ENCODE results near the gene CROT.

CROT gene

DNA sequence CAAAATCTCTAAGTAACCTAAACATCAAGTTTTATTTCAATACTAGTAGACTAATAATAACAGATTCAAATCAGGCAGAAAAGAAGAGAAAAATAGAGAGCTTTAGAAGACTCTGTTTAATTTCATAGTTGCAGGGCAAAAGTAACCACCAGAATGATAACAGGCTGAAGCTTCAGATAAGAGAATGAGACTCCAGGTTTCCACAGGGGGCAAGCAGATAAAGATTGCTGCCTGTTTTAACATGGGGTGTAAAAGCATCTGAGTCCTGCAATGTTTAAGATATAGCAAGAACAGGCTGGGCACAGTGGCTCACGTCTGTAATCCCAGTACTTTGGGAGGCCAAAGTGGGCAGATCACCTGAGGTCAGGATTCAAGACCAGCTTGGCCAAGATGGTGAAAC is 11.0 kb downstream of the CROT start:
- Histone ChIP-seq H3K36me3 (ENCODE audit: insufficient read depth, low read length) (peaks cover 22% of the 10 kb centered on the region), H3F3A (ENCODE audit: low read depth) (no peaks in the 10 kb centered on the region), H3K4me1 (ENCODE audit: insufficient read depth, low read length, poor library complexity, severe bottlenecking) (no peaks in the 10 kb centered on the region), H3K4me3 (ENCODE audit: low read length, poor library complexity, severe bottlenecking) (no peak overlapping the region), H3K27me3 (ENCODE audit: insufficient read depth, low read length, poor library complexity, severe bottlenecking) (no peaks in the 10 kb centered on the region), H3K9me2 (replicated peaks; ENCODE audit: low read depth, low read length) (no peaks in the 10 kb centered on the region), H3K9ac (ENCODE audit: low read depth, low read length, poor library complexity, severe bottlenecking) (no peak overlapping the region), H4K20me1 (ENCODE audit: insufficient read depth, low read length, poor library complexity, severe bottlenecking) (no peaks in the 10 kb centered on the region), H3K4me2 (ENCODE audit: low read depth, low read length, poor library complexity, severe bottlenecking) (no peak overlapping the region), H2AFZ (ENCODE audit: low read length) (no peak overlapping the region), H3K79me2 (ENCODE audit: insufficient read depth, low read length) (no peaks in the 10 kb centered on the region), H3K9me3 (ENCODE audit: insufficient read depth, low read depth, low read length) (peaks cover 21% of the 10 kb centered on the region)
- TF ChIP-seq, protein P1, sequence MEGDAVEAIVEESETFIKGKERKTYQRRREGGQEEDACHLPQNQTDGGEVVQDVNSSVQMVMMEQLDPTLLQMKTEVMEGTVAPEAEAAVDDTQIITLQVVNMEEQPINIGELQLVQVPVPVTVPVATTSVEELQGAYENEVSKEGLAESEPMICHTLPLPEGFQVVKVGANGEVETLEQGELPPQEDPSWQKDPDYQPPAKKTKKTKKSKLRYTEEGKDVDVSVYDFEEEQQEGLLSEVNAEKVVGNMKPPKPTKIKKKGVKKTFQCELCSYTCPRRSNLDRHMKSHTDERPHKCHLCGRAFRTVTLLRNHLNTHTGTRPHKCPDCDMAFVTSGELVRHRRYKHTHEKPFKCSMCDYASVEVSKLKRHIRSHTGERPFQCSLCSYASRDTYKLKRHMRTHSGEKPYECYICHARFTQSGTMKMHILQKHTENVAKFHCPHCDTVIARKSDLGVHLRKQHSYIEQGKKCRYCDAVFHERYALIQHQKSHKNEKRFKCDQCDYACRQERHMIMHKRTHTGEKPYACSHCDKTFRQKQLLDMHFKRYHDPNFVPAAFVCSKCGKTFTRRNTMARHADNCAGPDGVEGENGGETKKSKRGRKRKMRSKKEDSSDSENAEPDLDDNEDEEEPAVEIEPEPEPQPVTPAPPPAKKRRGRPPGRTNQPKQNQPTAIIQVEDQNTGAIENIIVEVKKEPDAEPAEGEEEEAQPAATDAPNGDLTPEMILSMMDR (conservative IDR thresholded peaks at IDR 0.05; ENCODE audit: low read length) = no peak
- TF ChIP-seq EZH2phosphoT487 (IDR thresholded peaks at IDR 0.05; ENCODE audit: borderline replicate concordance) = no peak

DNA sequence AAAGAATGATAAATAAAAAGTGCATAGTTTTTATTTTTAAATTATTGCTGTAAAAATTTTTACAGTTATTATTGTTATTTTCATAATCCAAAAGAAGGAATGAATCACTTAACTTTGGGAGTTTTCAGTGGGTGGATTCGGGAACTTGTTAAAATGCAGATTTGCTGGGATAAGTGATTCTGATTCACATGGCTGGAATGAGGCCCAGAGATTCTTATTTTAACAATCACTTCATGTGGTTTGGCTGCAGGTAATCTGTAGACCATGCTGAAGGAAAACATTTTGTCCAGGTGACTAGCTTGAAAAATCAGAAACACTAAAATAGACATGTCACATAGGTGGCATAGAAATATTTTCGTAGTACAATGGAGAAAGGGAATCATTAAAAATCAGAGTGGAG is 13.9 kb downstream of the CROT start:
- H2AFZ ChIP-seq (ENCODE audit: low read length) = no peak overlapping the region
- no peak overlapping the region for H3K4me2 ChIP-seq (ENCODE audit: low read depth, low read length, poor library complexity, severe bottlenecking)
- no peaks in the 10 kb centered on the region for H3K79me2 ChIP-seq (ENCODE audit: insufficient read depth, low read length)
- H3K9ac ChIP-seq (ENCODE audit: low read depth, low read length, poor library complexity, severe bottlenecking) = no peak overlapping the region
- H3K4me1 ChIP-seq (ENCODE audit: insufficient read depth, low read length, poor library complexity, severe bottlenecking) = no peaks in the 10 kb centered on the region
- peaks cover 15% of the 10 kb centered on the region for H3K36me3 ChIP-seq (ENCODE audit: insufficient read depth, low read length)
- H3K9me3 ChIP-seq (ENCODE audit: insufficient read depth, low read depth, low read length) = peaks cover 11% of the 10 kb centered on the region; the same call in 1 of the 2 replicates
- H3K9me2 ChIP-seq (replicated peaks; ENCODE audit: low read depth, low read length) = no peaks in the 10 kb centered on the region
- H4K20me1 ChIP-seq (ENCODE audit: insufficient read depth, low read length, poor library complexity, severe bottlenecking) = no peaks in the 10 kb centered on the region
- H3K4me3 ChIP-seq (ENCODE audit: low read length, poor library complexity, severe bottlenecking) = no peak overlapping the region
- no peaks in the 10 kb centered on the region for H3F3A ChIP-seq (ENCODE audit: low read depth)
- no peak for TF ChIP-seq EZH2phosphoT487 (IDR thresholded peaks at IDR 0.05; ENCODE audit: borderline replicate concordance)
- TF ChIP-seq, protein P1 (conservative IDR thresholded peaks at IDR 0.05; ENCODE audit: low read length) = no peak
- H3K27me3 ChIP-seq (ENCODE audit: insufficient read depth, low read length, poor library complexity, severe bottlenecking) = no peaks in the 10 kb centered on the region

DNA sequence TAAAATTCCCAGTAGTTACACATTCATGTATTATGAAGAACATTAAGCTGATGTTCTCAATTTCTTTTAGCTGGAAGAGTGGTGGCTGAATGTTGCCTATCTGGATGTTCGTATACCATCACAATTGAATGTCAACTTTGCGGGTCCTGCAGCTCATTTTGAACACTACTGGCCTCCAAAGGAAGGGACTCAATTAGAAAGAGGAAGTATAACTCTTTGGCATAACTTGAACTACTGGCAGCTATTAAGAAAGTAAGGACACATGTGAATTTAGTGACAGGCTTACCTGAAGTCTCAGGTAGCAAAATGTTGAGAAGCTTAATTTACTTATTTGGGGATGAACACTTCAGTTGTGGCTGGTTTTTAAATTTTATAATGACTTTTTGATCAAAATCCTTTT is 15.9 kb downstream of the CROT start:
- Histone ChIP-seq H2AFZ (ENCODE audit: low read length) (no peak overlapping the region), H3K4me3 (ENCODE audit: low read length, poor library complexity, severe bottlenecking) (no peak overlapping the region), H3K4me1 (ENCODE audit: insufficient read depth, low read length, poor library complexity, severe bottlenecking) (no peaks in the 10 kb centered on the region), H4K20me1 (ENCODE audit: insufficient read depth, low read length, poor library complexity, severe bottlenecking) (no peaks in the 10 kb centered on the region), H3F3A (ENCODE audit: low read depth) (no peaks in the 10 kb centered on the region), H3K36me3 (ENCODE audit: insufficient read depth, low read length) (peaks cover 8% of the 10 kb centered on the region), H3K9me3 (ENCODE audit: insufficient read depth, low read depth, low read length) (no peaks in the 10 kb centered on the region), H3K79me2 (ENCODE audit: insufficient read depth, low read length) (no peaks in the 10 kb centered on the region), H3K9me2 (replicated peaks; ENCODE audit: low read depth, low read length) (no peaks in the 10 kb centered on the region), H3K4me2 (ENCODE audit: low read depth, low read length, poor library complexity, severe bottlenecking) (no peak overlapping the region), H3K9ac (ENCODE audit: low read depth, low read length, poor library complexity, severe bottlenecking) (no peak overlapping the region), H3K27me3 (ENCODE audit: insufficient read depth, low read length, poor library complexity, severe bottlenecking) (no peaks in the 10 kb centered on the region)
- TF ChIP-seq, protein P1 (conservative IDR thresholded peaks at IDR 0.05; ENCODE audit: low read length) = no peak
- no peak for TF ChIP-seq EZH2phosphoT487 (IDR thresholded peaks at IDR 0.05; ENCODE audit: borderline replicate concordance)
